SHP77 (cell line): ENCODE measurements around the gene SH3BP4.
A peak's percentile ranks its signal among the peaks of the same experiment; 100 is the strongest.

Source experiments
- DNase-seq, 2 experiments: peaks; one replicate each; lab custom pipeline; 2025; lab: John Stamatoyannopoulos, UW

The SH3BP4 gene

GRCh38 chr2:235041918-235042575 lies 90.2 kb downstream of the SH3BP4 start:
- no peak for DNase-seq

- DNase-seq, result no peak
Observed at GRCh38 chr2:235042576-235043515, 91.0 kb downstream of the SH3BP4 start.

- DNase-seq, result no peak
Observed at GRCh38 chr2:235043762-235044500, 92.1 kb downstream of the SH3BP4 start.

- no peak for DNase-seq
Observed at GRCh38 chr2:235044501-235045271, 92.9 kb downstream of the SH3BP4 start.

- DNase-seq, result no peak
Observed at GRCh38 chr2:235045336-235045972, 93.6 kb downstream of the SH3BP4 start.

GRCh38 chr2:235045973-235046343 lies 94.1 kb downstream of the SH3BP4 start:
- no peak for DNase-seq

- no peak for DNase-seq
Observed at GRCh38 chr2:235046589-235046988, 94.8 kb downstream of the SH3BP4 start.

- no peak for DNase-seq
Observed at GRCh38 chr2:235047171-235048160, 95.6 kb downstream of the SH3BP4 start.

GRCh38 chr2:235048549-235048948 lies 96.7 kb downstream of the SH3BP4 start:
- DNase-seq, result no peak

GRCh38 chr2:235049069-235049468 lies 97.3 kb downstream of the SH3BP4 start:
- DNase-seq, result peak; percentile 27 to 56

GRCh38 chr2:235049719-235050118 lies 97.9 kb downstream of the SH3BP4 start:
- DNase-seq, result no peak

- peak; percentile 97 to 98 for DNase-seq
Observed at GRCh38 chr2:235050980-235051351, 99.1 kb downstream of the SH3BP4 start.

- no peak for DNase-seq
Observed at GRCh38 chr2:235051436-235052260, 99.8 kb downstream of the SH3BP4 start.

- no peak for DNase-seq
Observed at GRCh38 chr2:235052514-235053354, 100.9 kb downstream of the SH3BP4 start.

- DNase-seq, result no peak
Observed at GRCh38 chr2:235053651-235054050, 101.8 kb downstream of the SH3BP4 start.

GRCh38 chr2:235054475-235054874 lies 102.7 kb downstream of the SH3BP4 start:
- no peak for DNase-seq

- DNase-seq, result no peak
Observed at GRCh38 chr2:235054919-235055318, 103.1 kb downstream of the SH3BP4 start.

- peak in 1 of 2 experiments; percentile 36 for DNase-seq
Observed at GRCh38 chr2:235055891-235056516, 104.2 kb downstream of the SH3BP4 start.
